AML-193 (cell line): ENCODE results near the gene ERC1.
A peak's percentile ranks its signal among the peaks of the same experiment; 100 is the strongest.

Experiments
- DNase-seq, 2 experiments: peaks; one replicate each; lab custom pipeline; 2025; lab: John Stamatoyannopoulos, UW

ERC1 gene

DNA sequence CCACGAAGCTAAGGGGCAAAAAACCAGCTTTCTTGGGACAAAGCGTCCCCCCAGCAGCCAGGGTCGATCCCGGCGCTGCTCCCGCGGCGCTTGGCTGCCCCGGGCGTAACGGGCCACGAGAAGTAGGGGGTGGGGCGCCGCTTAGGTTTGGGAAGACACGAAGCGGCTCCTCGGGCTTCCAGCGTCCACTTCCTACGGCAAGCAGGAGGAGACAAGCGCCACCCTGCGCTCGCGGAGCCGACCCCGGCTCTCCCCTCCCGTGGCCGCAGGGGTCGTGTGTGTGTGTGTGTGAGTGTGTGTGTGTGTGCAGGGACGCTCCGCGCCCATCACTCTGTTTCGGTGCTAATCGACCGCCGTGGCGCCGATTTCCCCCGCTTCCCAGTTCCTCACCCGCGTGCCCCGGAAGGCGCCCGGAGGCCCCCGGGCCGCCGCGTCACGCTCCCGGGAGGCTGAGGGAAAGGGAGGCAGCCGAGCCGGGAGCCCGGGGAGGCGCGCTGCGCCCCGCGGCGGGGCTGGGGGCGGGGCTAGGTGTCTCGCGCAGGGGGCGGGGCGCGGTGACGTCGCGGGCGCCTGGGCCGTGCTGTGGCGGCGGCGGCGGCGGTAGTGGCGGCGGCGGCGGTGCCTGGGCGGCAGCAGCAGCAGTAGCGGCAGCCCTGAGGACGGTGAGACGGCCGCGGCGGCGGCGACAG is at the start of gene ERC1:
Gene ERC1 (plus strand): TSS at position 563 of the 689 bp plus-strand sequence. CDS start 36,681 bp downstream, outside the sequence.
- DNase-seq, result peak; percentile 43 to 67

DNA sequence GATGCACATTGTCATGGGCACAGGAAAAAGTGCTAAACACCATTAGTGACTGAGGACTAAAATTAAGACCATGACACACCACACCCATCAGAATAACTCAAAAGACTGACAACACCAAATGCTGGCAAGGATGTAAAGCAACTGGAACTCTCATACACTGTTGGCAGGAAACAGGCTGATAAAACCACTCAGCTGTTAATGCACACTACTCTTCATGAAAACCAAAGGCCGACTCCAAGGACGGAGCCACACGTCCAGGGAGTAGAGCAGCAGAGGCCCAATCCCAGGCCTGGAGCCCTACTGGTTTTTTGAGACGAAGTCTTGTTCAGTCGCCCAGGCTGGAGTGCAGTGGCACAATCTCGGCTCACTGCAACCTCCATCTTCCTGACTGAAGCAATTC is 48.0 kb upstream of the ERC1 start:
- no peak for DNase-seq

DNA sequence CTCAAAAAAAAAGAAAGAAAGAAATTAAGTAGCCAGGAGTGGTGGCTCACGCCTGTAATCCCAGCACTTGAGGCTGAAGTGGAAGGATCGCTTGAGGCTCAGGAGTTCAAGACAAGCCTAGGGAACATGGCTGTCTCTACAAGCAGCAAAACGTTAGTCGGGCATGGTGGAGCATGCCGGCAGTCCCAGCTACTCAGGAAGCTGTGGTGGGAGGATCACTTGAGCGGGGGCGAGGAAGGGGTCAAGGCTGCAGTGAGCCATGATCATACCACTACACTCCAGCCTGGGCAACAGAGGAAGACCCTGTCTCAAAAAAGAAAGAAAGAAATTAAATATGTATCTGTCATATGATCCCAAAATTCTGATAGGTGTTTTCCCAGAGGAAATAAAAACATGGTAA is 46.8 kb upstream of the ERC1 start:
- DNase-seq, result no peak

DNA sequence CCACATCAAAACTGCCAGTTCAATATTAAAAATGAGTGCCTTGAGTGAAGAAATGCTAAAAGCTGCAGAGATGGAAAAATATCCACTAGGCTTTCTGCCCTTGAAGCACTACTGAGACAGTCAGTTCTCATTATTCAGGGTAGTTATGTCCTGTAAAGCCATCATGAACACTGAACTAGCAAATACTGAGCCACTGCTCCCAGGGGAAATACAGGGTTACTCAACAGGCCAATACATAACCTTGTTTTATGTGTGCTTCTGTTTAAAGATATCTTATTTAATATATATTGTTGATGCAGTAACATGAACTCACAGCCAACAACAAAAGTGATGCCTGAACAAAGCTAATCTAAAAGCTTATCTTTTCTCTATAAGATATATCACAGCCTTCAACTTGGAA is 44.8 kb upstream of the ERC1 start:
- no peak for DNase-seq

DNA sequence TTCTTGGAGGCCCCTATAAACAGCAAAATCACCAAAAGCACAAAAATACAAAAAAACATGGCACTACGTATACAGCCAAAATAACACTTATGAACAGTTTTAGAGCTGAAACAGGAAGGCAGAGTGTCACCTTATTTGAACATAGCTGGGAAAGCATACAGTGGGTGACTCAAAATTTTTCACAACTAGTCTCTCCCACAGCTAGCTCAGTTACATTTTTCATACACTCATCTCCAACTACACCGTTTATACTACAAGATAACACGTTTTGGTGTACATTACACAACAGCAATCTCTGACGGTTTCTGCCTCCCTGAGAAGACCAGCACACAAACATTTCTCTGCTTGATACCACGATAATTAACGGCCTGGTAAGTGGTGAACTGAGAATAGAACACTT is 44.4 kb upstream of the ERC1 start:
- DNase-seq, result no peak

DNA sequence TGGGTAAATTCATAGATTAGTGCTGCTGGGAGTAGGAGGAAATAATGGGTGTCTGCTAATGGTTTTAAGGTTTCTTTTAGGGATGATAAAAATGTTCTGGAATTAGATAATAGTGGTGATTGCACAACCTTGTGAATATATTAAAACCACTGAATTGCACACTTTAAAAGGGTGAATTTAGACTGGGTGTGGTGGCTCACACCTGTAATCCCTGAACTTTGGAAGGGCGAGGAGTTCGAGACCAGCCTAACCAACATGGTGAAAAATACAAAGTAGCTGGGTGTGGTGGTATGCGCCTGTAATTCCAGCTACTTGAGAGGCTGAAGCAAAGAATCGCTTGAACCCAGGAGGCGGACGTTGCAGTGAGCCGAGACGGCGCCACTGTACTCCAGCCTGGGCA is 42.8 kb upstream of the ERC1 start:
- DNase-seq, result no peak

DNA sequence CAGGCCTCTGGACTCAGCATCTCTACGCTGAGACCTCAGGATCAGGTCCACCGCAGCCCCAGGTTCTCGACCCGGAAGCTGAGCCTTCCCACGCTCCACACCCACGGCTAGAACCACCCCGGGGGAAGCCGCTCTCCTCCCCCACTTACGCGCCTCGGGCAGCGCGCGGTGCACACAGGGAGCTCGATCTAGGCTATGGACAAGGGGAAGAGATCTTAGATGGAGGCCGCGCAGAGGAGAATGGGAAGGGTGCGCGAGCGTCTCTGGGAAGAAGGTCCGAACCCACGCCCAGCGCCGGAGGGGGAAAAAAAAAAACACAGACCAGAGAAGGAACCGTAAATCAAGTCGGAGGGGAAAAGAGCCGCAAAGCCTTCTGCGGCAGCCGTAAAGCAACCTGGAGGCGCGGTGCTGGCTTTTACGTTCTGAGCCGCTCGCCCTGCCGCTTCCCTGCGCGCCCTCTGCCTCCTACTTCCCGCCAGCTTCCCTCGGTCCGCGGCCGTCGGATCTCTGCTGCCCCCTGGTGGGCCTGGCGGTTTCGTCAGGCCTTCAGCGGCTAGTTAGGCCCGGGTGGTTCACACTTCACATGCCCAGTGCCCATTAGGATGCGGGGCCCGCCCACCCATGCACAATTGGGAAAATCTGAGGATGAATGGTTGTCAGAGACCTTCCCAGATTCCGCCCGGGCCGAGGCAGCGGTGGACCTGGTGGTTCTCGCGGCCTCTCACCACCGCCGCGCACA is 41.4 kb upstream of the ERC1 start, which contains the start of gene RAD52:
Gene RAD52 (minus strand): TSS at position 242 of the 739 bp plus-strand sequence. CDS start 16,636 bp downstream, outside the sequence.
- DNase-seq, result peak; percentile 96 to 97

DNA sequence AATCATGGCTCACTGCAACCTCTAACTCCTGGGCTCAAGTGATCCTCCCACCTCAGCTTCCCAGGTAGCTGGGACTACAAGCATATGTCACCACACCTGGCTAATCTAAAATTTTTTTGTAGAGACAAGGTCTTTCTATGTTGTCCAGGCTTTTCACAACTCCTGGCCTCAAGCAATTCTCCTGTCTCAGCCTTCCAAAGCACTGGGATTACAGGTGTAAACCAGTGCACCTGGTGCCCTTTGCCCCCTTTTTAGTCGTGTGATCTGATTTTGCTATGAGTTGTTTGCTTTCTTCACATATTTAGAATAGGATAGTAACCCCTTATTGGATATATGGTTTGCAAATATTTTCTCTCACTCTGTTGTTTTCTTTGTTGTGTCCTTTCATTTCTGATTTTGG is 39.8 kb upstream of the ERC1 start:
- no peak for DNase-seq

DNA sequence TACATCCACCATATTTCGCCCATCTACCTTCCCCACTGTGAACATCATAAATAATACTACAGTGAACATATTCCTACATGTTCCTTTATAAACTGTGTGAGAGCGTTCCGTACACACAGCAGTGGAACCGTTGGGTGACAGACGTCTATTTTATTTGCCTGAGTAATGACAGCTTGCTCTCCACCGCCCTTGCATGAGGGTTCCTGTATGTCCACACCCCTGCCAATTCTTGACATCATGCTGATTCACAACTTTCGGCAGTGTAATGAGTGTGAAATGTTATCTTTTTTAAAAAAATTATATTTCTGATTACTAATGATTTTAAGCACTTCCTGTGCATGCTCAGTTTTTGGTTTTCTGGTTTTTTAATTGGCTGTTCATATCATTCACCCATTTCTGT is 37.2 kb upstream of the ERC1 start:
- no peak for DNase-seq

DNA sequence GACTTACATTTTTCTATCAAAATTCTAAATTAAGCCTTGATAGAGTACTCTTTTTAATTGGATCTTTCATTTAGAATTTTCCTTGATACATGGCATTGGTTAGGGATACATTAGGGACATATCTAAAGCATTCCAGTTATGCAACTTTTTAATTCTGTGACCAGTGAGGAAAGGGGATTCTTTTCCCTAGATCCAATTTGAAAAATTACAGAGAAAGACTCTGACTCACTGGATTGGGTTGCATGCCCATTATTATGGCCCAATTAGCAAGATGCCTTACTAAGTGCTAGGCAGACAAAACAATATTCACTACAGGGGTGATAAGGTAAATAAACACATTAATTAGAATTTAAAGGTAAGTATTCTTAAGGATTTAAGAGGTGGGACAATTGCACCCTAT is 36.3 kb upstream of the ERC1 start:
- no peak for DNase-seq

DNA sequence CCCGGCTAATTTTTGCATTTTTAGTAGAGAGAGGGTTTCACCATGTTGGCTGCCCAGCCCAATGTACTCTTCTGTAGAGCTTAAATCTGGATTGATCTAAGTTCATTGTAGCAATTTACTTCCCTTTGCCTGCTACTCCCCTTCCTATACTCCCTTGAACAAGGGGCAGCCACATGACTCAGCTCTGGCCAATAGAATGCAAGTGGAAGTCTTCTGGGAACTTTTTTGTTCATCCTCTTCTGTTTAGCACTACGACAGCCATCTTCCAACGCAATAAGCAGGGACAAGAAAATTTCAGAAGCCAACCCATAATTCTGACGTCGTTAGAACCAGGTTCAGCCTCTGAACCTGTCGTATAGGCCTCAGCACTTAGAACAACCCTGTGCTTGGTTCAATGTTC is 35.1 kb upstream of the ERC1 start:
- DNase-seq, result no peak

DNA sequence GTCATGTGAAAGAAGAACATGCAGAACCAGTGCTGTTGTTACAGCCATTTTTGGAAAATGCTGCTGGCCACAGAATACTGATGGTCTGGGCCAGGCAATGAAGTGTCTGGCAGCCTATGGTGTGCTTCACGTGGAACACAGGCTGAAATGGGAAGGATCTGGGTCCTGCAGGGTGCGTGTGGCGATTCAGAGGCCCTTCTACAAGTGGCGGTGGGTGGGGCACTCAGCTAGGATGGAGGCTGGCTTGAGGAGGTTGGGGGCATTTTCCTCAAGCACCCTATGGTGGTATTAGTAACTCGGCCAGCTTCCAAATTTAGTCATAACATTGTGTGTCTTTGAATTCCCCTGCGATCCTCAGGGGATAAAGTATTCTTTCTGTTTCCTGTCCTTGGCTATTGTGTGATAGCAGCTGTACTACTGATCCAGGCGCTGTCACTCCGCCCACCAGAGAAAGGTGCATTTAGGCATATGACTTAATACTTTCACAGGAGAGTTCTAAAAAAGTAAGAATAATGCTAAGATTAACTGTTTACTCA is 32.4 kb upstream of the ERC1 start:
- DNase-seq, result no peak

DNA sequence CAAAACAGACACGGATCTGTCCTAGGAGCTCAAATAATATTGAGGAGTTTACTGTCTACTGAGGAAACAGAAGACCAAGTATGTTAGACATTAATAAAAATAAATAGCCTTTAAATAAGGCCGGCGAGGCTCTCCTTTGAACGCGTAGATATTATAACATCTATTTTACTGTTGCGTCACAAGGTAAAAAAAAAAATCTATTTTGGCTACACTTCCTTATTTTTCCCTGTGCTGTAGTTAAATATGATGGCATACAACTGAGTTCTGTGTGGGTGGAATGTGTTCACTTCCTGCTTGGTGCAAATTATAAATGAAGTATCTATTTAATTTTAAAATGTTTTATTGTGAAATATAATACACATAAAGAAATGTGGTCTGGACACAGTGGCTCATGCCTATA is 24.3 kb upstream of the ERC1 start:
- peak; percentile 71 to 82 for DNase-seq

DNA sequence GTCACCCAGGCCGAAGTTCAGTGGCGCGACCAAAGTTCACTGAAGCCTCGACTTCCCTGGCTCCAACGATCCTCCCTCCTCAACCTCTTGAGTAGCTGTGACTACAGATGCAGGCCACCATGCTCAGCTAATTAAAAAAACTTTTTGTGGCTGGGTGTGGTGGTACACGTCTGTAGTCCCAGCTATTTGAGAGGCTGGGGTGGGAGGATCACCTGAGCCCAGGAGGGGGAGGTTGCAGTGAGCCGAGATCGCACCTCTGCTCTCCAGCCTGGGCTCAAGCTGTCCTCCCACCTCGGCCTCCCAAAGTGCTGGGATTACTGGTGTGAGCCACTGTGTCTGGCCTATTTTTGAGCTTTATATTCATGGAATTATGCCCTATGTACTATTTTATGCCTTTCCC is 23.4 kb upstream of the ERC1 start:
- no peak for DNase-seq

DNA sequence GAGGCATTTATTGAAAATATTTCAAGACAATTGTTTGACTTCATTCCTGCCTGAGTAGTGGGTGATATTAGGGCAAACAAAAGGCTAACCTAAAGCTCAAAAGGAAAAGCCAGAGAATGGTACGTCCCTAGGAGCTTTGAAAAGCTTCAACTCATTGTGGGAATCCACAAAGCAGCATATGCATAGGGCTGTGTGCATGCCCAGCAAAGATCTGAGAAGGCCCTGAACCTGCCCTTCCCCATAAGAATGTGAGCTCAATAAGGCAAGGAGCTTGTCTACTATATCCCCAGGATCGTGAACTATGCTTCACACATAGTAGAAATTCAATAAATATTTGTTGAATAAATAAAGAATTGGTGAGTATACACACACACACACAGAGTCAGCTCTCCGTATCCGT is 22.5 kb upstream of the ERC1 start:
- no peak for DNase-seq

DNA sequence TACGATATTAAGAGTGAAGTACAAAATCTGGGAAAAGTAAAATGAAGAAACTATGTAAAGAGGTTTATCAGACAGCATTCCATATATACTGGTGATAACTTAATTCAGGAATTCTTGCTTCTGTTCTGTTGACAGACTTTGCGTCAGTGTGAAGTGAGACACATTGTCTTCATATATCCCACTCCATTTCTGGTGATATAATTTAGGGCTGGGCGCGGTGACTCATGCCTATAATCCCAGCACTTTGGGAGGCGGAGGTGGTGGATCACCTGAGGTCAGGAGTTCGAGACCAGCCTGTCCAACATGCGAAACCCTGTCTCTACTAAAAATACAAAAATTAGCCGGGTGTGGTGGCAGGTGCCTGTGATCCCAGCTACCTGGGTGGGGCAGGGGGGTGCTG is 21.2 kb upstream of the ERC1 start:
- no peak for DNase-seq

DNA sequence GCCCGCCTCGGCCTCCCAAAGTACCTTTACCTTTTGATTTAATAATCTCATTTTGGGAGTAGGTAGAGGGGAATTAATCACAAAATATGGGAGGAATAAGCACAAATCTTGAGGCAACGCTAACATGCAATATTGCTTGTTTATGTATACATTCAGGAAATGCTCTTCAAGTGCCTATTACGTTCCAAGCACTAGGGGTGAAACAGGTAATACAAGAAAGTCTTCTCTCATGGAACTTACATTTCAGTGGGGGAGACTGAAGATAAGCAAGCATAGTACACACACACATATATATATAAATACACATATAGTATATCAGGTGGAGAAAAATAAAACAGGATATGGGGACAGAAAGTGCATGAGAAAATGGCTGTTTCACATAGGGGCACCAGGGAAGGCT is 19.0 kb upstream of the ERC1 start:
- no peak for DNase-seq

DNA sequence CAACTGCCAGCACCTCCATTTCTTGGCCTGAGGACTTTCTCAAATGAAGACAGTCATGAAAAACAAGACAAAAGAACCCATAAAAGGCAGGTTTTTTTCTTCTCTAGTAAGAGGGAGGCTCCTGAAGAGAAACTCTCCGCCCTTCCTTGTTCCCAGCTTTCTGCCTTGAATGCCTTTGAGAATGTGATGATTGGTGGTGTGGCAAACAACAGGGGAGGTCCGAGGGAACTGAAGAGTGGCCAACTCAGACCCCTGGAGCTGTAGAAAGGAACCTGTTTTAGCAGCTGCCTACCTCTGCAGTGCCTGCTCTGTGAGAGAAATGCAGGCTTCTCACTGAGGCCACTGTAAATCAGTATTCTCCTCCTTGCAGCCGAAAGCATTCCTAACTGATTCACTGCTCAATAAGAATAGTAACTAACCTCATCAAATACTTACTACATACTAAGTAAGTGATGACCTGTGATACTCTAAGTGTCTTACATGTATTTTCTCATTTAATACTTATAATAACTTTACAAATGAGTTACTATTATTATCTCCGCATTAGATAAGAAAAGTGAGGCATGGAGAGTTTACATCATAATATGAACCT is 16.7 kb upstream of the ERC1 start:
- no peak for DNase-seq

DNA sequence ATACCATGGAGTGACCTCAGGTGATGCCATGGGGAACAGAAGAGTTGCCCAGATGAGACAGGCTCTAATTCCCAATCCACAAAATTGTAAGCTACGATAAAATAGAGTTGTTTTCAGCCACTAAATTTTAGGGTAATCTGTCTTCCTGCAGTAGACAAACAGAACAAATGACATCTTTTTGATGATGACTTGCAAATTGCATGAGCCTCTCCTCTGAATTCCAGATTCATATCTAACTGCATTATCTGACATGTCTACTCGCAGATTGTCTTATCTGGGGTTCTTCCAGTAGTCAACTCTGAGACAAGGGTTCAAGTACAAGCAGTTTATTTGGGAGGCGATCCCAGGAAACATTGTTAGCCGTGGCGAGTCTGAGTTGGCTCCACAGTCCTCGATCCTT is 14.4 kb upstream of the ERC1 start:
- no peak for DNase-seq

DNA sequence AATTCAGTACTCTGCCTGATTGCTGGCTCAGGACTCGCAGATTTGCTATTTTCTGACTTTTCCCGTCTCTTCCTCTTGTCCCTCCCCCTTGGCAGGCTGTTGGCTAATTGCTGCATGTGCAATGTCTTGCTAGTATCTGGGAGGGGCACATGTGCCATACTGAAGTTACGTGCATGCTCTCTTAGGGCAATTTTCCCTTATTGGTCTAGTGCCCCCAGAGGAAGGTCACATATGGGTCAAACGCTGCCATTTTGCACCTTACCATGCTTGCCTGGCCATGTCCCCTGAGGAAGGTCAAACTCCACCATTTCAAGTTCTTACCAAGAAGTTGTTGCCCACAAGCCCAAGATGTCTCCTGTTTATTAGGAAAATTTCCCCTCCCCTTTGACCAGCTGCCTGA is 13.9 kb upstream of the ERC1 start:
- no peak for DNase-seq

DNA sequence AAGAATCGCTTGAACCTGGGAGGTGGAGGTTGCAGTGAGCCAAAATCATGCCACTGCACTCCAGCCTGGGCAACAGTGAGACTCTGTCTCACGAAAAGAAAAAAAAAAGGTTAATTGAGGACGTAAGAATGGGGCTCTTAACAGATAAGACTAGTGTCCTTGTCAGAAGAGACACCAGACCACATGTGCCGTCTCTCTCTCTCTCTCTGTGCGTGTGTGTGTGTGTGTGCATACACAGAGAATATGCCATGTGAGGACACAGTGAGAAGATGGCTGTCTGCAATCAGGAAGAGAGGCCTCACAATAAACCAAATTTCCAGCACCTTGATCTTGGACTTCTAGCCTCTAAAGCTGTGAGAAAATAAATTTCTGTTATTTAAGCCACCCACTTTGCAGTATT is 11.7 kb upstream of the ERC1 start:
- no peak for DNase-seq

DNA sequence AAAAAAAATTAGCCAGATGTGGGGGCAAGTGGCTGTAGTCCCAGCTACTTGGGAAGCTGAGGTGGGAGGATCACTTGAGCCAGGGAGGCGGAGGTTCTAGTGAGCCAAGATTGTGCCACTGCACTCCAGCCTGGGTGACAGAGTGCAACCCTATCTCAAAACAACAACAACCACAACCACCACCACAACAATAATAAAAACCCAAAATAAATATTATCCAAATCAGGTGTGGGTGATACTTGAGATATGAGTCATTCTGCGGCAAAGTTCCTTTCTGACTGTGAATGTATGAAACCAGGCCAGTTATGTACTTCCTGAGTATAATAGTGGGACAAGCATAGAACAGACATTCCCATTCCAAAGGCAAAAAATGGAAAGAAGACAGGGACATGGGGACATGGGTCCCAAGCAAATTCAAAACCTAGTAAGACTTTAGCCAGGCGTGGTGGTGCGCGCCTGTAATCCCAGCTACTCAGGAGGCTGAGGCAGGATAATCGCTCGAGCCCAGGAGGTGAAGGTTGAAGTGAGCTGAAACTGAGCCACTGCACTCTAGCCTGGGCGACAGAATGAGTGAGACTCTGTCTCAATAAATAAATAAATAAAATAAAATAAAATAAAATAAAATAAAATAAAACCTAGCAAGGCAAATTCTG is 9.7 kb upstream of the ERC1 start:
- no peak for DNase-seq

DNA sequence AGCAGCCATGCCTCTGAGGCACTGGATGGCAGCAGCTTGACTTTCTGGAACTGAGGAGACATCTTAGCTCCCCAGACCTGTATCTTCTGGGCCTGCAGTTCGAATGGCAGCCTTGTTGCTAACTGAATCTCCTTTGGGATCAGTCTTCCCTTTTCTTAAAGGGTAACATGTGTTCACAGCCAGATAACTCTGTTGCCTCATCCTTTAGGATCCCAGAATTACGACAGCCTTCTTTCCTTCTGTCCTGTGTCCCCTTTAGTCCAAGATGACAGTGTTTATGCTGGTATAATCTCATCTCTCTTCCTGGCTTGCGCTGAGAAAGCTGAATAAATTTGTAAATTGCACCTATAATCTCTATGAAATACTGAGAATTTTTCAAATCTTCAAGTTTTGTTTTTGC is 9.1 kb upstream of the ERC1 start:
- DNase-seq, result no peak
